Esophagus squamous epithelium (tissue), 4 donors: ENCODE data around the gene TP63.

Experiments used
- CTCF ChIP-seq, 6 experiments: fragments of 450-650 bp in 4 of 6; fragments of 200-600 bp in 2 of 6; sonication (generic) in 2 of 6; IDR thresholded peaks; one replicate each; pipeline ENCODE4 v1.5.1; 2016 to 2019; ENCODE audit warnings: antibody characterized with exemption in 6 of 6, mild to moderate bottlenecking in 4 of 6, moderate library complexity in 4 of 6
- POLR2A ChIP-seq, 4 donors: fragments of 450-650 bp; IDR thresholded peaks; one replicate each; pipeline ENCODE4 v1.6.1; 2017; ENCODE audit warnings: antibody characterized with exemption in 4 of 4, mild to moderate bottlenecking in 4 of 4, moderate library complexity in 3 of 4

- TF ChIP-seq CTCF (IDR thresholded peaks at IDR 0.05) (no peak), POLR2A (IDR thresholded peaks at IDR 0.05) (no peak)
Observed at GRCh38 chr3:189588070-189588469, 43.1 kb upstream of the TP63 start.
